GM19240 (cell line): Measurements from ENCODE around the gene ETF1.

Experiments used
- DNase-seq: peaks from one replicate; pipeline ENCODE4 v3.0.0; 2011; ENCODE audit warnings: low spot score; ENCODE audit not compliant: insufficient read length

Gene ETF1

DNA sequence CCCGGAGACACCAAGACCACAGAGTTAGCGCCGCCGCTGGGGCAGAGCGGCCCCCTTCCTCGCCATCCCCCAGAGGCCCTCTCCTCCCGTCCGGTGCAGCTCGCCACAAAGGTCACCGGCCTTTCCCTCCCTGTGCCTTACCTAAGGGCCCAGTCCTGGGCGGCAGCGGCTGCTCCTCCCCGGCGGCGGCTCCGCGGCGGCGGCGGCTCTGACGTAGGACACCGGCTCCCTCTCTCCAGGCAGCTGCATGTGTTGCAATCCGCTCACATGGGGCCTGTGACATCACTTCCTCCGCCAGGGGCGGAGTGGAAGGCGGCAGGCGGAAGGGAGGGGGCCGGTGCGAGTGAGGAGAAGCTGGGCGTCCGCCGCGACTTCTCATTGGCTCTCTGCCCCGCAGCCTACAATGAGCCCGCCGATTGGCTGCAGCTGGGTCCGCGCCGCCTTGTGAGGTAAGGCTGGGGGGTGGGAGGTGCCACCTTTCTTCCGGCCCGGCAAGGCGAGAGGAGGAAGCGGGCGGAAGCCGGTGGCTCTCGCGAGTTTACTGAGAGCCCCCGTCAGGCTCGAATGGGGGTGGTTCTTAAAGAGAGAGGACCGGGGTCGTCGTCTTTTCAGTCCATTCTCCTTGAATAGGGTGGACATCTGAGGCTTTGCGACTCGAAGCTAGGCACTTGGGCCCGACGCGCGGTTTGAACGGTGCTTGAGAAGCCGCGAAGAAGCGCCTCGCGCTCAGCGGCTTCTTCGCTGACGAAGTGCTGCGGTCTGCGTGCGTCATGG is at the start of gene ETF1:
TSS of gene ETF1 (minus strand) at position 281 of the 774 bp plus-strand sequence. CDS start 318 bp downstream, outside the sequence.
- DNase-seq: peak; percentile 91

DNA sequence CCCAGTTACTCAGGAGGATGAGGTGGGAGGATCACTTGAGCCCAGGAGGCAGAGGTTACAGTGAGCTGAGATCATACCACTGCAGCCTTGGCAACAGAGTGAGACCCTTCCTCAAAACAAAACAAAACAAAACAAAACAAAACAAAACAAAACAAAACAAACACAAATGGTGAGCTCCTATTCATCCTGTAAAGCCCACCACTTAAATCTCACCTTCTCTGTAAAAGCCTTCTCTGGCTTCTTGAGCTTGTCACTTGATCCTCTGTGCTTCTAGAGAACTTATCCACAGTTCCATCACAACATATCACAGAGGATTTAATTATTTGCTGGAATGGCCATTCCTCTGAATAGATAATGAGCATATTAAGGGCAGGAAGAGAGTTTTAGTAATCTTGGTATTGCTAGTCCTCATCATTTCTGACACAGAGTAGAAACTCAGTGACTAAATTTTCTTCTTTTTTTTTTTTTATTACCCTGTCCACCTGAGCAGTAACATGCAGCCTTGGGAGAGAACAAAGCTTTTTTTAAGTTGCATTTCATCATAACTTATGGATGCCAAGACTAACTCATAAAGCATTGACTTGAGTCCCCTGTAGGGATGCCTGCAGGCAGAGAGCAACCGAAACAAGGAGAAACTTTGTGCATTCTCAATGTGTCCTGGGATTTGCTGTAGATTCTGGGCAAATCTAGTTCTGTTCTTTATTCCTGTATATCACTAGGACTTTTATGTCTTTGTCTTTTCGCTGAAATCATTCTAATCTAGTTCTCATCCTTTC is 45.2 kb upstream of the ETF1 start:
- DNase-seq: no peak

GRCh38 chr5:138585157-138585556 is 42.1 kb upstream of the ETF1 start:
- no peak for DNase-seq

GRCh38 chr5:138583984-138584637 is 41.1 kb upstream of the ETF1 start:
- no peak for DNase-seq

GRCh38 chr5:138582959-138583358 is 39.9 kb upstream of the ETF1 start:
- DNase-seq: no peak

GRCh38 chr5:138580777-138581176 is 37.7 kb upstream of the ETF1 start:
- no peak for DNase-seq

GRCh38 chr5:138580001-138580400 is 37.0 kb upstream of the ETF1 start:
- no peak for DNase-seq

GRCh38 chr5:138579517-138579863 is 36.5 kb upstream of the ETF1 start:
- no peak for DNase-seq

- no peak for DNase-seq
Observed at GRCh38 chr5:138577452-138577851, 34.4 kb upstream of the ETF1 start.

GRCh38 chr5:138575194-138576015 is 32.4 kb upstream of the ETF1 start, which contains the start of gene HSPA9:
TSS of gene HSPA9 (minus strand) at chr5:138575401. CDS start at chr5:138575318, 83 bp downstream.
- DNase-seq: peak; percentile 97

DNA sequence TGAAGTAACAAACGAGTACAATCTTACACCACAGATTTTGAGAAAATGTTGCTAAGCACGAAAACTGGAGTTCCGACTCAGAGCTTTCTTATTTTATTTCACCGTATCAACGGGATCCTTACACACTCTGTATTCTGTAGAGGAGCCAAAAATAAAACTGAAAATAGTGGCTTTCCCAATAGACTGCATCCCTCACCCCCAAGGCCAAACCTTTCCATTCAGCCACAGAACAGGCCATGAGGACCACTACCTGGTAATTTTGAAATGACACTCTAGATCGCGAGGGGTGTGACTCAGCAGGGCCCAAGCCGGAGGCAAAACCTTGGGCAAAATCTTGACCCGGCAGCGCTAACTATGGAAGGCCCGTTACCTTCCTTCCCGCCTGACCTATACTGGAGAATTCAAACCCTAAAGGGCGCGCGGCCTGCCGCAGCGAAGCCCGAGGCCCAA is 31.7 kb upstream of the ETF1 start:
- DNase-seq: no peak

- DNase-seq: no peak
Observed at GRCh38 chr5:138573949-138574670, 31.1 kb upstream of the ETF1 start.

DNA sequence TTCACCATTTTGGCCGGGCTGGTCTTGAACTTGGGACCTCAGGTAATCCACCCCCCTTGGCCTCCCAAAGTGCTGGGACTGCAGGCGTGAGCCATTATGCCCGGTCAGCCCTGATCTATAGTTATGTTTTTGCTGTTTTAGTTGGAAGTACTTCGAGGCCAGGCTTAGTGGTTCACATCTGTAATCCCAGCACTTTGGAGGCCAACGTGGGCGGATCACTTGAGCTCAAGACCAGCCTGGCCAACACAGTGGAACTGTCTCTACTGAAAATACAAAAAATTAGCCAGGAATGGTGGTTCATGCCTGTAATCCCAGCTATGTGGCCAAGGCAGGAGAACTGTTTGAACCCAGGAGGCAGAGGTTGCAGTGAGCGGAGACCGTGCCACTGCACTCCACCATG is 30.2 kb upstream of the ETF1 start:
- DNase-seq: no peak

DNA sequence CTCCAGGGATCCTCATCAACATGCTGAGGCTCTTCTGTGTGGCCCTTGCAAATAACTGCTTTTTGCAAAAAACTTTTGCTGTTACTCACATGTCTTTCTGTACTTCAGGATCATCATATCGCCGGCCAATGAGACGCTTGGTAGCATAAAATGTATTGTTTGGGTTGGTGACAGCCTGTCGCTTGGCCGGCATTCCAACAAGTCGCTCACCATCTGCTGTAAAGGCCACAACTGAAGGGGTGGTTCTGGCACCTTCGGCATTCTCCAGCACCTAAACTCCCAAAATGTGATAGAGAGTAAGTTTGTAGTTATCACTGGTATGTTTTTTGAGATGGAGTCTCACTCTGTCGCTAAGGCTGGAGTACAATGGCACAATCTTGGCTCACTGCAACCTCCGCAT is 27.8 kb upstream of the ETF1 start:
- DNase-seq: no peak

GRCh38 chr5:138569782-138570181 is 26.7 kb upstream of the ETF1 start:
- no peak for DNase-seq

- DNase-seq: no peak
Observed at GRCh38 chr5:138568061-138568824, 25.2 kb upstream of the ETF1 start.

- DNase-seq: no peak
Observed at GRCh38 chr5:138566792-138567191, 23.8 kb upstream of the ETF1 start.

DNA sequence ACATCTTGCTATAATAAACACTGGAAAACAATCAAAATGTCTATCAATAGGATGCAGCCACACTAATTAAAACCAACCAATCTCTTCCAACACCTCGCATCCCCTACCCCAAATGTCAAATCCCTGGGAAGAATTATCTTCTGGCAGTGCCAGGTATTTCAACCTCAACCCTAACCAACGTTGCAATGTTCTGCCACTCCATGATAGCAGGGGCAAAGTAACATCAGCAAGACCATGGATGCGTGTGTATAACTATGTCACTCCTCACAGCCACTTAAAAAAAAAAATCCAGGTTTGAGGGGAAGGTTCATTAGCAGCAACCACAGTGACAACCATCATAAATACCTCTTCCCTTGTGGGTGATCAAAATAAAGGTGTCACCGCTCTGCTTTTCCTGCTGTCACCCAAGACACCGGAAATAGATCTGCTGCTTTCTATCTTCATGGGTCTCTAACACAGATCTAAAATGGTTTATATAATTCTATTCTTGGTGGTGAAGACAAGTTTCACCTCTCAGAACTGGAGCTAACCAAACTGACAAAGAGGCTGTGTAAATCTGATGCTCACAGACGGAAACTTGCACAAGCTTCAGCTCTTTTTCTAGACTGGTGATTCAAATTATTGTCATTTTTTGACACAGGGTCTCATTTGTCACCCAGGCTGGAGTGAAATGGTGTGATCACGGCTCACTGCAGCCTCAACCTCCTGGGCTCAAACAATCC is 22.2 kb upstream of the ETF1 start:
- DNase-seq: no peak

DNA sequence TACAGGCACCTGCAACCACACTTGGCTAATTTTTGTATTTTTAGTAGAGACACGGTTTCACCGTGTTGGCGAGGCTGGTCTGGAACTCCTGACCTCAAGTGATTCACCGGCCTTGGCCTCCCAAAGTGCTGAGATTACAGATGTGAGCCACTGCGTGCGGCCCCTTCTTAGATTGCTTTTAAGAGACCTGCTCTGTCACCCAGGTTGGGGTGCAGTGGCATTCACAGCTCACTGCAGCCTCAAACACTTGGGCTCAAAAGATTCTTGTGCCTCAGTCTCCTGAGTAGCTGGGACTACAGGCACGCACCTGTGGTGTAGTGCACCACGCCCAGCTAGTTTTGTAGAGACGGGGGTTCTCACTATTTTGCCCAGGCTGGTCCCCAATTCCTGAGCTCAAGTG is 21.2 kb upstream of the ETF1 start:
- DNase-seq: no peak
